NCI-H2081 treated with DMSO at 0.1 percent for 48 hours (cell line): Measurements from ENCODE around the gene PDE5A.

Source experiments
- DNase-seq: peaks from one replicate; lab custom pipeline; 2025; lab: John Stamatoyannopoulos, UW

The PDE5A gene

DNA sequence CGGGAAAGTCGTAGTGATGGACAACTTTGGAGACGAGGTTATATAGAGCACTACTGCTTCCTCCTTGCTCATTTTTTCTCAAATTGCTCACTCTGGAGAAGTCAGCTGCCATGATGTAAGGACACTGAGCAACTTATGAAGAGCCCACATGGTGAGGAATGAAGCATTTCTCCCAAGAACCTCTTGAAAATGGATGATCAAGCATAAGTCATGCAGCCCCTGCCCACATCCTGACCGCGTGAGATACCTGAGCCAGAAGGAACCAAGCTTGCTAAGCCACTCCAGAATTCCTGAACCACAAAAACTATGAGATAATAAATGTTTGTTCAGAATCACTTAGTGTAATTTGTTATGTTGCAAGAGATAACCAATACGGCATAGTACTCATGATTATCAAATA lies 42.8 kb downstream of the PDE5A start:
- no peak for DNase-seq

GRCh38 chr4:119581190-119581873 lies 47.3 kb downstream of the PDE5A start:
- DNase-seq: no peak

DNA sequence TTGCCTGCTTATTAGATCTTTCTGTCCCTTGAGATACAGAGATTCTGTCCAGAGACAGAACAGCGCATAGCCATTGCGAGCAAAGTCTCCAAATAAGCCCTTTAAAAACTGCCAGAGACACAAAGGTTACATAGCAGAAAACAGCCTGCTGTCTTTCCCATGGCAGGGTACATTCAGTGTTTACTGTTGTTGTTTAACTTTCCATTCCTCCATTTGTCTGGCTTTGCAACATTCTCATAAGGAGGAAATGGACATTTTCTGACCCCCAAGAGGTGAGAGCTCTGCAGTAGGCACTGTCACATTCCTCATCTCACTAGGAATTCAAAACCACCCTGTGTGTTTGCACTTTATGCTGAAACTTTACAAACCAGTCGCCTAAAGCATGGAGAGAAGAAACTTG lies 48.3 kb downstream of the PDE5A start:
- DNase-seq: no peak

DNA sequence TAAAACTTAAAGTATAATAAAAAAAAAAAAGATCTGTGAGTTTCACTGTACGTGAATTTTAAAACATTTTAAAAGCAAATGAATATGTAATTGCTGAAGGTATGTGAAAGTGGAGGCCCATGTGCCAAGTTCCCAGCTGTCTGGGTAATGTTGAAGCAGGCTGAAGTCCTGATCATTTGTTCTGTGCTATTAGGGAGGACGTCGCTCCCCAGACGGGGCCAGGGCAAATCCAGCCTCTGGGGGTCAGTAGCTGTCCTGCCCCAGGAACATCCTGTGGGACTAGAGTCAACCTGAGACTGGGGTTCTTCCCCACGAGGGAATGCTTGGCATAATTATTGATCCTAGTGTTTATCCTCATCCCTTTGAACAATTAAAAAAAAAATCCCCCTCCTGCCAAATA lies 48.8 kb downstream of the PDE5A start:
- no peak for DNase-seq

- no peak for DNase-seq
Observed at GRCh38 chr4:119570401-119570800, 58.2 kb downstream of the PDE5A start.

DNA sequence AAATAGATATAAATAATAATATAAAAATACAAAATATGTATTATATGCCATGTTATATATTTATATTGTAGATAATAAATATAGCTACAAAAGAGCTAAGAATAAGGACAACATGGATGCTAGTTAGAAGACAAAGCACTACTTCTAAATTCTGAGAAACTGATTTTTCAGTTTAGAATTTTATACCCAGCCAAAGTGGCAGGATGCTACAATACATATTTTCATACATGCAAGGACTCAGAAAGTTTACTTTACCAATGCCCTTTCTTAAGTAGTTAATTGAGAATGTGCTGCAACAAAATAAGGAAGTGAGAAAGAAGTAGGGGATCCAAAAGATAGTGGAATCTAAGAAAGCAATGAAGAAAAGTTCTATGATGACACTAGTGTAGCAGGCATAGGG lies 64.5 kb downstream of the PDE5A start:
- DNase-seq: no peak

- no peak for DNase-seq
Observed at GRCh38 chr4:119559044-119559647, 69.5 kb downstream of the PDE5A start.

GRCh38 chr4:119550857-119551532 lies 77.6 kb downstream of the PDE5A start:
- no peak for DNase-seq

DNA sequence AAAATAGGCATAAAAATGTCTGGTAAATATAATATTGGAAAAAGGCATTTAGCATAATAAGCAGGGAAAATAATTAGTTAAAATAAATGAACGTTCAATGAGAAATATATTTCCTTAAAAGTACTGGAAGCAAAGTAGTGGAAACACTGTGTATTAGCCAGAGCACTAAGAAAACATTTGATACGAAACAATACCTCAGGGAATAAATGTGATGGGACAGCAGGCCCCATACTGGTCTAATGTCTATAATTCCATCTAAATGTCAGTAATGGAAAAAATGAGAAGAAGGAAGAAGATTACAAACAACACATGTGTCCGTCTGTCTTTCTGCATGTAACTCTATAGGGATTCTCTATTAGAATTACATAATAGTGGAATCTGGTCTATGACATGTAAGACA lies 79.0 kb downstream of the PDE5A start:
- no peak for DNase-seq

DNA sequence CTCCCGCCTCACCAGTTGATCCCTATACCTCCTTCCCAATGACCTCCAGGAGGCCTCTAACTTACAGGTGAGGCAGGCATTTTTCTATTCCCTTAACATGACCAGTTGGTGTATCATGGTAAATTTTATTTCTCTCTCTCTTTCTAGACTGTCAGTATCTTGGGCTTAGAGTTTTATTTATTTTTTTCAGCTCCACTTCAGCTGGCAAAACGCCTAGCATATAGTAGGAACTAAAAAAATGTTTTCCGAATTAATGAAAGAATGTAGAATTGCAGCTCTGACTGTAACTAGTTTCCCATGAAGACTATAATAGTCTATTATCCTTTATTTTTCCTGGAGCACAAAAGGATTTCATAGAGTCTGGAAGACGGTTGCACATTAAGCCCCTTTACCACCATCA lies 84.8 kb downstream of the PDE5A start:
- no peak for DNase-seq

DNA sequence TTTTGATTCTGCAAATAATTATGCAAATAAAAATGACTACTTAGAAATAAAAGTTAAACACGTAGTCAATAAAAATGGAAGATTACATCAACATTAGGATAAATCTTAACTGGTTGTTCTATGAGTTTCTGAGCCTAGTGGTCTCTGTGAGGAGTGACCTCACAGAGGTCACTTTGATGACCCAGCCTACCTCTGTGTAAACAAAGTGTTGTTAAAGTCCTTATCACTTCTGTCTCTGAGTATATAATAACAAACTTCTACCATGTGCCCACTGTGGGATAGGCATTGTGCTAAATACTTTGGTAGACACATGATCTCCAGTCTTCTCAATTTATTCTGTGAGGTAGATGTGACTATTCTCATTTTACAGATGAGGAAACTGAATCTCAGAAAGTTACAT lies 85.4 kb downstream of the PDE5A start:
- DNase-seq: no peak

DNA sequence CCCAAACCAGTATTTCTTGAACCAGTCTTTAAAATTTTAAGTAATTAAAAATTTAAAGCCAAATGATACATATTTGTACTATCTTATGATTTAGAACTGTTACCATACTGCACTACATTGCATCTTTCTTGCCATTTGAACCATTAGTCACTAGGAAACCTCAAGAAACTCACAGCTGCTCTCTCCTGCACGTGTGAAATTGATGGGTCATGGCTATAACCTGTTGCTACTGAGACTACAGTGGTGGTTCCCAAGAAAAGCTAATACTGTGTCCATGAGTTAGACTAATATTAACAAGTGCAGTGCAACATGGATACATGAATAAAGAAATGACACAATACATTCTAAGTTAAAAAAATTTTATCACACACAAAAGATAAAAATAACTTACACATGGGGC lies 88.4 kb downstream of the PDE5A start:
- DNase-seq: no peak

GRCh38 chr4:119537586-119537985 lies 91.0 kb downstream of the PDE5A start:
- DNase-seq: no peak

- DNase-seq: no peak
Observed at GRCh38 chr4:119536572-119537528, 91.8 kb downstream of the PDE5A start.

GRCh38 chr4:119532319-119532718 lies 96.3 kb downstream of the PDE5A start:
- DNase-seq: no peak

GRCh38 chr4:119529788-119530187 lies 98.8 kb downstream of the PDE5A start:
- no peak for DNase-seq

DNA sequence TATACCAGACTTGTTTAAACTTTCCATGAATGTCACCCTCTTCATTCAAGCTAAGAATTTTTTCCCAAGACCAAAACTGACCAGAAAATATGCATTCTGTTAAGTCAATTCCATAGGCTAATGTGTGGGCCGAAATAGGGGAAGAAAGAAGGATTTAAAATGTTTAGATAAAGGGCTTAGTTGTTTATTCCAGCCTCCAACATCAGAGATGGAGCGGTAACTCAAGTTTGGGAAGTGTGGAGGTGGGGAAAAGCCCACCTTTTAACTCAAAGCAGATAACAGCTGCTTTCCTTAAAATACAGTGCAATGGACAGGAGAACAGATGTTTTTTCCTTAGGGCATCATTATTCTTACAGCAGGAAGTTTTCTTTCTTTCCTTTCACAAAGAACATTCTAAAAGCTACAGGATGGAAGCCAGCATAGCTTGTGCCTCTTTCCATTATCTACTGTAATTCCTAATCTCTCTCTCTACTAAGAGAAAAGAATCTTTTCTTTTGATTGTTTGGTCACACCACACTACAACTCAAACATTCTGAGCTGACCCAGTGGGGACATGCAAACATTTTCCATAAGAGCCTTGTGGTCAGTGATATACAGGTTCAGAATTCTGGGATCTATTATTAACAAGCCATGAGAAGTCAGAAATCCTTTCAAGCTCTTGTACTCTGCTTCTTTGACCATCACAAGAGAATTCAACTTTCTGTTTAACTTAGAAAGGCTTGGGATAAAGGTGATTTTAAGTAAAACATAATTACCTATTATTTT lies 101.6 kb downstream of the PDE5A start:
- DNase-seq: no peak

DNA sequence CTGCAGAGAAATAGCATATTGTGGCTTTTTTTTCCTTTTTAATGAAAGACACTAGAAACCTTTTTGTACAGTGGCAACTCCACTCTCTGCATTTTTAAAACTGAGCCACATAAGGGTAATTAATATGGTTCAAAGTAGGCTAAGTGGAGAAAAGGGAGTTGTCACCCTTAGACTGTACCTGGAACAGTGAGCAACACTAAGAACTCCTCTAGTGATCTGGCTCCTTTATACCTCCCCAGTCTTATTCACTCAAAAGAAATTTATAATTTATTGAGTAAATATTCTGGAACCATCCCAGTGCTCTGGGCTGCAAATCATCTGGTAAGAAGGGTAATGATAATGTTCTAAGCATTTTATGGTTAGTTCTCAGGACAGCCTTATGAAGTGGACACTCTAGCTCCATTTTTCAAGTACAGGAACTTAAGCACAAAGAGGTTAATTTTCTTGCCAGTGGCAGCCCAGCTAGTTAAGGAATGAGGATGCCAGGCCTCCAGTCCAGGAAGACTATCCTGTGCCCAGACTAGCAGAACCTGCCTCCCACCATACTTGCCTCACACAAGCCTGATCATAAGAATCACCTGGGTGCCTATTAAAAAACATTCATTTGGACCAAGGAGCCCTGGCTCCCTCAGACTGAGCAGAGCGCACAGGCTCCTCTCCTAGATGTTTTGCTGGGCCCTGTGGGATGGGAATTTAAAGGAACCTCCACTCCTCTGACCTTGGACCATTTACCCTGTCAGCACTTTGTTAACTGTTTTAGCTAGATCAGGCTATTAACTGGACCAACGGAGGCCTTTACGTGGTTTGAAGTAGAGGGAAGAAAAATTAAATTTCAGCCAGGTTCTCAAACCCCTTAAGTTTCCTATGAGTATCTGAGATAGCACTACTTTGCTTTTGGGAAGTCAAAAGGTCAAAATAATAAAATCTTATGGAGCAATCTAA lies 102.6 kb downstream of the PDE5A start:
- DNase-seq: no peak

- no peak for DNase-seq
Observed at GRCh38 chr4:119525005-119525749, 103.4 kb downstream of the PDE5A start.

GRCh38 chr4:119523399-119523798 lies 105.2 kb downstream of the PDE5A start:
- no peak for DNase-seq
